Epithelial cell of umbilical artery (primary cell): ENCODE data around the gene GLP1R. TPM values are rescaled to one million over a fixed set of nuclear protein-coding genes. Genes with fewer than 3 reads are reported as not detected.

Experiments used
- total RNA-seq: library from RNA; depleted of rRNA; stranded (reverse); fragments of >200 nt; gene quantifications from 2 replicates; pipeline ENCODE4 v1.2.3, GENCODE V29; 2014

GLP1R gene
- not detected in 2 replicates for total RNA-seq

DNA sequence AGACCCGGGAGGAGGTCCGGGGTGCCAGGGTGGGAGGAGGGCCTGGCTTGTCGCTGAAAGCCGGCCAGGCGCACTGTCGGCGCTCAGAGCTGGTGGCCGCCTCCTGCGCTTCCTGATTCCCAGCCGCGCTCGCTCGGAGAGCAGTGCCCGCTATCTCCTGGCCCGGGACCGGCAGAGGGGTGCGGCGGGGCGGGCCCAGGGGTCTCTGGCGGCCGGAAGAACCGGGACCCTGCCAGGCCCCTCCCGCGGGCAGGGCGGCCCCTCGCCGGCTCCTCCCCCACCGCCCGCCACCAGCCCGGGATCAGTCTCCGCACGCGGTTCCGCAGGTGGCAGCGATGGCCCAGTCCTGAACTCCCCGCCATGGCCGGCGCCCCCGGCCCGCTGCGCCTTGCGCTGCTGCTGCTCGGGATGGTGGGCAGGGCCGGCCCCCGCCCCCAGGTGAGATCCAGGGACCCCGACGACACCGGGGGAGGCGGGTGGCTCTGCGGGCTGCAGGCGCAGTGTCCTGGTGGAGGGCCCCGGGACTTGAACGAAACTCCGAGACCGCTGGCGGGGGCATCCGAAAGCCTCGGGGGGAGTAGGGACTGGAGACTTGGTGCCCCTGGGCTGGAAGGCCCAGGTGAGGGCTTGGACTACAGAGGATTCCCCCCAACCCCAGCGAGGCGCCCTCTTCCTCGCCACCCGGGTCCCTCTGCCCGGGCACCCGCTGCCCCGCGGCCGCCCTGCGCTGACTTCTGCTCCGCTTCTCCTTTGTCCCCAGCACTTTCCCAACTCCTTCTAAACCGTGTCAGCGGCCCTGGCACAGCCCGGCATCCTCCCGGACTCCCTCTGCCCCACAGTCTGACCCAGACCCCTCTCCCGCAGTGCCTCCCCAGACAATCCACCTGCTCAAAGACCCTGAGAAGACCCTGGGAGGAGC is at the start of gene GLP1R:
Gene GLP1R, plus strand, starts transcription at position 301 of the 919 bp plus-strand sequence. Its CDS starts 60 bp downstream, at position 361.

DNA sequence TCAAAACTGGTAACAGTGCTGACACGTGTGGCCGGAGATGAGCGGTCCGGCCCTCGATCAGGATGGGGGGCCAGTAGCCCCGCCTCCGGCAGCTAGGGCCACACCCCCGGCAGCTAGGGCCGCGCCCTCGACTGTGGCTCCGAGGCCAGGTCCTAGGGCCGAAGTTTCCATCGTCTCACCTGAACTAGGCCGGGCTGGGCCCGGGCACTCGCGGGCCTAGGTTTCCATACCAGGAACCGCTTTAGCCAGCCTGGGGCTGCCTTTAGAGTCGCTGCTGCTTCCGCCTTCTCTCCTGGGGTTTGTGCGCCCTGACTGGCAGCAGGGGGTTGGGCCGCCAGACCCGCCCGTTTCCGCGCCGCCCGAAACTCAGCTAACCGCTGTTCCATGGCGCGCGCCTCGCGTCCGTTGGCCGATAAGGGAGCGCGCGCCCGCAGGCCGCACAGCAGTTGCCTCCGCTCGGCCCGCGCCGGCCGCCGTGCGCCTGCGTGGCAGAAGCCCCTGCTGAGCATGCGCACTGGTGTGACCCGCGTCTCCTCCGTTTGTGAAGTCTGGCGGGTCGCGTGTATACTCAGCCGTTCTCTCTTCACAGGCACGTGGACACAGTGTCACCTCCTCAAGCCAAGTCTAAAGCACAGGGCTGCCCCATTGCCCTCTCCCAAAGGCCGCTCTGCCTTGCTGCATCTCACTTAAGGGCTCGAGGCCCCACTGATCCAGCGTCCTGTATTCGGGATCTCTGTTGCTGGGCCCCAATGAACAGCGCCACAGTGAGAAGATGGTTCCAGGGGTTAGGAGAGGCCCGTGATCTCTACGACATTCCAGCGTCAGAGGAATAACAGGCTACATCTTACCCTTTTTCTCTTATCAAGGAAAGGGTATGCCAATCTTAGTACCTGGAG is 66.4 kb downstream of the GLP1R start, which contains the start of gene SAYSD1:
Gene SAYSD1, minus strand, starts transcription at position 483 of the 896 bp plus-strand sequence. Its CDS starts 97 bp downstream, at position 386.

Other genes with a start within 250 kb of the GLP1R start
- 6.8 and 14.9 TPM in 2 replicates for gene SAYSD1, start 66.4 kb downstream of the GLP1R start, total RNA-seq
- gene KCNK5, start 180.7 kb downstream of the GLP1R start, total RNA-seq = not detected in 2 replicates